Measurements from ENCODE around the gene MRPL22. TPM values are rescaled to one million over a fixed set of nuclear protein-coding genes. Genes with fewer than 3 reads are reported as not detected.

The MRPL22 gene
- polyA plus RNA-seq, 1 of the 3 experiments (the other 2 are of a cell fraction), result 50.7 TPM

DNA sequence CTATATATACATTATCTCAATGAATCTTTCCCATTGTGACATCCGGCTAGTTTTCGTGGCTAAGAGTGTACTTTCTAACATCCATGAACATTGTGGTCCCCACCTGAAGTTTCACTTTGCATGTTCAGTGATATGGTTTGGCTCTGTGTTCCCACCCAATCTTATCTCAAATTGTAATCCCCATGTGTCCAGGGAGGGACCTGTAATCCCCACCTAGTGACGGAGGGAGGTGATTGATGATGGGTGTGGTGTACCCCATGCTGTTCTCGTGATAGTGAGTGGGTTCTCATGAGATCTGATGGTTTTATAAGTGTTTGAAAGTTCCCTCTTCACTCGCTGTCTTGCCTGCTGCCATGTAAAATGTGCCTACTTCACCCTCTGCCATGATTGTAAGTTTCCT, 28.1 kb downstream of the MRPL22 start:
- 95% methylated on average over 5 of the region's 5 CpGs for WGBS (ENCODE audit: low lambda C conversion rate)
- H3K79me2 ChIP-seq (ENCODE audit: insufficient read depth), result no peaks in the 10 kb centered on the region
- no peaks in the 10 kb centered on the region for H3K4me1 ChIP-seq (ENCODE audit: control insufficient read depth in 1 of 2, insufficient read depth in 2 of 2, low read depth in 1 of 2, low read length in 1 of 2)
- peaks cover 26 to 27% of the 10 kb centered on the region in 2 experiments for H3K36me3 ChIP-seq (replicated peaks in 1 of 2; ENCODE audit: control insufficient read depth in 1 of 2, insufficient read depth in 2 of 2, low read length in 1 of 2)
- H3K4me2 ChIP-seq, result no peak overlapping the region
- H3K9me3 ChIP-seq, result no peaks in the 10 kb centered on the region
- peaks cover 6% of the 10 kb centered on the region for H3F3A ChIP-seq (replicated peaks; ENCODE audit: insufficient read depth)
- H3K27me3 ChIP-seq (ENCODE audit: insufficient read depth), result no peaks in the 10 kb centered on the region
- no peak overlapping the region for H3K27ac ChIP-seq (ENCODE audit: low read depth in 2 of 2, low read length in 1 of 2)
- DNase-seq, result no peak
- H3K4me3 ChIP-seq (ENCODE audit: low read depth in 2 of 2, low read length in 1 of 2), result no peak overlapping the region
- CTCF ChIA-PET, result interaction anchor here (1.3 to 1.4 kb wide), 3 partner anchors 26 to 319 kb away, joined by 3 to 4 read pairs (median 3); no protein-coding TSS in a partner anchor
- H3K9ac ChIP-seq, result no peak overlapping the region
- TF ChIP-seq, protein P1, sequence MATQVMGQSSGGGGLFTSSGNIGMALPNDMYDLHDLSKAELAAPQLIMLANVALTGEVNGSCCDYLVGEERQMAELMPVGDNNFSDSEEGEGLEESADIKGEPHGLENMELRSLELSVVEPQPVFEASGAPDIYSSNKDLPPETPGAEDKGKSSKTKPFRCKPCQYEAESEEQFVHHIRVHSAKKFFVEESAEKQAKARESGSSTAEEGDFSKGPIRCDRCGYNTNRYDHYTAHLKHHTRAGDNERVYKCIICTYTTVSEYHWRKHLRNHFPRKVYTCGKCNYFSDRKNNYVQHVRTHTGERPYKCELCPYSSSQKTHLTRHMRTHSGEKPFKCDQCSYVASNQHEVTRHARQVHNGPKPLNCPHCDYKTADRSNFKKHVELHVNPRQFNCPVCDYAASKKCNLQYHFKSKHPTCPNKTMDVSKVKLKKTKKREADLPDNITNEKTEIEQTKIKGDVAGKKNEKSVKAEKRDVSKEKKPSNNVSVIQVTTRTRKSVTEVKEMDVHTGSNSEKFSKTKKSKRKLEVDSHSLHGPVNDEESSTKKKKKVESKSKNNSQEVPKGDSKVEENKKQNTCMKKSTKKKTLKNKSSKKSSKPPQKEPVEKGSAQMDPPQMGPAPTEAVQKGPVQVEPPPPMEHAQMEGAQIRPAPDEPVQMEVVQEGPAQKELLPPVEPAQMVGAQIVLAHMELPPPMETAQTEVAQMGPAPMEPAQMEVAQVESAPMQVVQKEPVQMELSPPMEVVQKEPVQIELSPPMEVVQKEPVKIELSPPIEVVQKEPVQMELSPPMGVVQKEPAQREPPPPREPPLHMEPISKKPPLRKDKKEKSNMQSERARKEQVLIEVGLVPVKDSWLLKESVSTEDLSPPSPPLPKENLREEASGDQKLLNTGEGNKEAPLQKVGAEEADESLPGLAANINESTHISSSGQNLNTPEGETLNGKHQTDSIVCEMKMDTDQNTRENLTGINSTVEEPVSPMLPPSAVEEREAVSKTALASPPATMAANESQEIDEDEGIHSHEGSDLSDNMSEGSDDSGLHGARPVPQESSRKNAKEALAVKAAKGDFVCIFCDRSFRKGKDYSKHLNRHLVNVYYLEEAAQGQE (IDR thresholded peaks at IDR 0.05; ENCODE audit: low read depth, low read length), result no peak
- no peak for TF ChIP-seq TEAD4 (IDR thresholded peaks at IDR 0.05; ENCODE audit: borderline replicate concordance, insufficient read depth)
- TF ChIP-seq, protein P2, sequence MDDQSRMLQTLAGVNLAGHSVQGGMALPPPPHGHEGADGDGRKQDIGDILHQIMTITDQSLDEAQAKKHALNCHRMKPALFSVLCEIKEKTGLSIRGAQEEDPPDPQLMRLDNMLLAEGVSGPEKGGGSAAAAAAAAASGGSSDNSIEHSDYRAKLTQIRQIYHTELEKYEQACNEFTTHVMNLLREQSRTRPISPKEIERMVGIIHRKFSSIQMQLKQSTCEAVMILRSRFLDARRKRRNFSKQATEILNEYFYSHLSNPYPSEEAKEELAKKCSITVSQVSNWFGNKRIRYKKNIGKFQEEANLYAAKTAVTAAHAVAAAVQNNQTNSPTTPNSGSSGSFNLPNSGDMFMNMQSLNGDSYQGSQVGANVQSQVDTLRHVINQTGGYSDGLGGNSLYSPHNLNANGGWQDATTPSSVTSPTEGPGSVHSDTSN (IDR thresholded peaks at IDR 0.05), result no peak
- TF ChIP-seq EZH2phosphoT487 (IDR thresholded peaks at IDR 0.05; ENCODE audit: borderline replicate concordance, low read depth), result no peak
- no peak for TF ChIP-seq GATA2 (CRISPR knock-in tag; IDR thresholded peaks at IDR 0.05)
- TF ChIP-seq, protein P3, sequence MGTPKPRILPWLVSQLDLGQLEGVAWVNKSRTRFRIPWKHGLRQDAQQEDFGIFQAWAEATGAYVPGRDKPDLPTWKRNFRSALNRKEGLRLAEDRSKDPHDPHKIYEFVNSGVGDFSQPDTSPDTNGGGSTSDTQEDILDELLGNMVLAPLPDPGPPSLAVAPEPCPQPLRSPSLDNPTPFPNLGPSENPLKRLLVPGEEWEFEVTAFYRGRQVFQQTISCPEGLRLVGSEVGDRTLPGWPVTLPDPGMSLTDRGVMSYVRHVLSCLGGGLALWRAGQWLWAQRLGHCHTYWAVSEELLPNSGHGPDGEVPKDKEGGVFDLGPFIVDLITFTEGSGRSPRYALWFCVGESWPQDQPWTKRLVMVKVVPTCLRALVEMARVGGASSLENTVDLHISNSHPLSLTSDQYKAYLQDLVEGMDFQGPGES (IDR thresholded peaks at IDR 0.05; ENCODE audit: low read depth, low read length), result no peak
- TF ChIP-seq MEF2A (IDR thresholded peaks at IDR 0.05; ENCODE audit: borderline replicate concordance, low read depth), result no peak
- no peak for TF ChIP-seq NFIC (IDR thresholded peaks at IDR 0.05; ENCODE audit: borderline replicate concordance)
- no peak for TF ChIP-seq SIN3A (IDR thresholded peaks at IDR 0.05; ENCODE audit: borderline replicate concordance, low read depth, low read length)
- TF ChIP-seq, protein P4, sequence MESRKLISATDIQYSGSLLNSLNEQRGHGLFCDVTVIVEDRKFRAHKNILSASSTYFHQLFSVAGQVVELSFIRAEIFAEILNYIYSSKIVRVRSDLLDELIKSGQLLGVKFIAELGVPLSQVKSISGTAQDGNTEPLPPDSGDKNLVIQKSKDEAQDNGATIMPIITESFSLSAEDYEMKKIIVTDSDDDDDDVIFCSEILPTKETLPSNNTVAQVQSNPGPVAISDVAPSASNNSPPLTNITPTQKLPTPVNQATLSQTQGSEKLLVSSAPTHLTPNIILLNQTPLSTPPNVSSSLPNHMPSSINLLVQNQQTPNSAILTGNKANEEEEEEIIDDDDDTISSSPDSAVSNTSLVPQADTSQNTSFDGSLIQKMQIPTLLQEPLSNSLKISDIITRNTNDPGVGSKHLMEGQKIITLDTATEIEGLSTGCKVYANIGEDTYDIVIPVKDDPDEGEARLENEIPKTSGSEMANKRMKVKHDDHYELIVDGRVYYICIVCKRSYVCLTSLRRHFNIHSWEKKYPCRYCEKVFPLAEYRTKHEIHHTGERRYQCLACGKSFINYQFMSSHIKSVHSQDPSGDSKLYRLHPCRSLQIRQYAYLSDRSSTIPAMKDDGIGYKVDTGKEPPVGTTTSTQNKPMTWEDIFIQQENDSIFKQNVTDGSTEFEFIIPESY (IDR thresholded peaks at IDR 0.05; ENCODE audit: borderline replicate concordance, low read depth), result no peak
- no peak for TF ChIP-seq GABPA (IDR thresholded peaks at IDR 0.05; ENCODE audit: low read depth)
- TF ChIP-seq RFX5 (IDR thresholded peaks at IDR 0.05; ENCODE audit: low read length), result no peak
- TF ChIP-seq, protein P5, sequence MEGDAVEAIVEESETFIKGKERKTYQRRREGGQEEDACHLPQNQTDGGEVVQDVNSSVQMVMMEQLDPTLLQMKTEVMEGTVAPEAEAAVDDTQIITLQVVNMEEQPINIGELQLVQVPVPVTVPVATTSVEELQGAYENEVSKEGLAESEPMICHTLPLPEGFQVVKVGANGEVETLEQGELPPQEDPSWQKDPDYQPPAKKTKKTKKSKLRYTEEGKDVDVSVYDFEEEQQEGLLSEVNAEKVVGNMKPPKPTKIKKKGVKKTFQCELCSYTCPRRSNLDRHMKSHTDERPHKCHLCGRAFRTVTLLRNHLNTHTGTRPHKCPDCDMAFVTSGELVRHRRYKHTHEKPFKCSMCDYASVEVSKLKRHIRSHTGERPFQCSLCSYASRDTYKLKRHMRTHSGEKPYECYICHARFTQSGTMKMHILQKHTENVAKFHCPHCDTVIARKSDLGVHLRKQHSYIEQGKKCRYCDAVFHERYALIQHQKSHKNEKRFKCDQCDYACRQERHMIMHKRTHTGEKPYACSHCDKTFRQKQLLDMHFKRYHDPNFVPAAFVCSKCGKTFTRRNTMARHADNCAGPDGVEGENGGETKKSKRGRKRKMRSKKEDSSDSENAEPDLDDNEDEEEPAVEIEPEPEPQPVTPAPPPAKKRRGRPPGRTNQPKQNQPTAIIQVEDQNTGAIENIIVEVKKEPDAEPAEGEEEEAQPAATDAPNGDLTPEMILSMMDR (IDR thresholded peaks at IDR 0.05), result no peak
- TF ChIP-seq FOXM1 (IDR thresholded peaks at IDR 0.05; ENCODE audit: low read depth), result no peak
- TF ChIP-seq, protein P6, sequence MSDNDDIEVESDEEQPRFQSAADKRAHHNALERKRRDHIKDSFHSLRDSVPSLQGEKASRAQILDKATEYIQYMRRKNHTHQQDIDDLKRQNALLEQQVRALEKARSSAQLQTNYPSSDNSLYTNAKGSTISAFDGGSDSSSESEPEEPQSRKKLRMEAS (IDR thresholded peaks at IDR 0.05; ENCODE audit: low read depth), result no peak
- TF ChIP-seq RAD21 (IDR thresholded peaks at IDR 0.05; ENCODE audit: low read length), result no peak
- TF ChIP-seq RXRA (IDR thresholded peaks at IDR 0.05; ENCODE audit: borderline replicate concordance, low read depth), result no peak
- no peak for TF ChIP-seq RCOR1 (IDR thresholded peaks at IDR 0.05; ENCODE audit: low read length)
- H2AFZ ChIP-seq (ENCODE audit: low read depth), result no peak overlapping the region
- H3K9me2 ChIP-seq, result no peaks in the 10 kb centered on the region
- POLR2A ChIA-PET, result no interaction called here
- no peaks in the 10 kb centered on the region for H4K20me1 ChIP-seq (ENCODE audit: insufficient read depth)
